Iris pigment epithelial cell (primary cell): ENCODE measurements around the gene LRRC74A.

ENCODE experiments used
- DNase-seq: peaks from one replicate; pipeline ENCODE4 v3.0.0-alpha.2; 2011; ENCODE audit warnings: low read depth

The LRRC74A gene

GRCh38 chr14:76826122-76826521 lies at the start of gene LRRC74A:
Gene LRRC74A, plus strand, starts transcription at chr14:76826408. Its CDS starts 290 bp downstream, at chr14:76826698.
- no peak for DNase-seq

- DNase-seq = no peak
Observed at GRCh38 chr14:76776428-76777251, 49.6 kb upstream of the LRRC74A start.

GRCh38 chr14:76777721-76778120 lies 48.5 kb upstream of the LRRC74A start:
- no peak for DNase-seq

GRCh38 chr14:76778546-76779215 lies 47.5 kb upstream of the LRRC74A start:
- no peak for DNase-seq

- DNase-seq = no peak
Observed at GRCh38 chr14:76779221-76780057, 46.8 kb upstream of the LRRC74A start.

- no peak for DNase-seq
Observed at GRCh38 chr14:76780058-76780345, 46.2 kb upstream of the LRRC74A start.

- no peak for DNase-seq
Observed at GRCh38 chr14:76780360-76780759, 45.8 kb upstream of the LRRC74A start.

- DNase-seq = no peak
Observed at GRCh38 chr14:76780875-76781647, 45.1 kb upstream of the LRRC74A start.

- no peak for DNase-seq
Observed at GRCh38 chr14:76781648-76782051, 44.6 kb upstream of the LRRC74A start.

- DNase-seq = no peak
Observed at GRCh38 chr14:76782115-76782884, 43.9 kb upstream of the LRRC74A start.

- DNase-seq = no peak
Observed at GRCh38 chr14:76782885-76783566, 43.2 kb upstream of the LRRC74A start.

- DNase-seq = no peak
Observed at GRCh38 chr14:76784266-76784874, 41.8 kb upstream of the LRRC74A start.

- DNase-seq = peak; percentile 78
Observed at GRCh38 chr14:76784881-76785280, 41.3 kb upstream of the LRRC74A start.

- no peak for DNase-seq
Observed at GRCh38 chr14:76786601-76787000, 39.6 kb upstream of the LRRC74A start.

- no peak for DNase-seq
Observed at GRCh38 chr14:76792422-76792821, 33.8 kb upstream of the LRRC74A start.

GRCh38 chr14:76793324-76793723 lies 32.9 kb upstream of the LRRC74A start:
- DNase-seq = no peak

- DNase-seq = no peak
Observed at GRCh38 chr14:76793956-76794355, 32.3 kb upstream of the LRRC74A start.

- no peak for DNase-seq
Observed at GRCh38 chr14:76806446-76806845, 19.8 kb upstream of the LRRC74A start.

- DNase-seq = no peak
Observed at GRCh38 chr14:76808011-76808410, 18.2 kb upstream of the LRRC74A start.

- no peak for DNase-seq
Observed at GRCh38 chr14:76808990-76809389, 17.2 kb upstream of the LRRC74A start.
